ENCODE results near the gene GDPD3.
A peak's percentile ranks its signal among the peaks of the same experiment; 100 is the strongest.
"Not testable (repeated sequence)": the region's sequence is repeated elsewhere in the genome, so short reads cannot be mapped to it uniquely, and the experiment has no call there.

GDPD3 gene

GRCh38 chr16:30122604-30123160, 9.3 kb upstream of the GDPD3 start:
- DNase-seq = no peak

DNA sequence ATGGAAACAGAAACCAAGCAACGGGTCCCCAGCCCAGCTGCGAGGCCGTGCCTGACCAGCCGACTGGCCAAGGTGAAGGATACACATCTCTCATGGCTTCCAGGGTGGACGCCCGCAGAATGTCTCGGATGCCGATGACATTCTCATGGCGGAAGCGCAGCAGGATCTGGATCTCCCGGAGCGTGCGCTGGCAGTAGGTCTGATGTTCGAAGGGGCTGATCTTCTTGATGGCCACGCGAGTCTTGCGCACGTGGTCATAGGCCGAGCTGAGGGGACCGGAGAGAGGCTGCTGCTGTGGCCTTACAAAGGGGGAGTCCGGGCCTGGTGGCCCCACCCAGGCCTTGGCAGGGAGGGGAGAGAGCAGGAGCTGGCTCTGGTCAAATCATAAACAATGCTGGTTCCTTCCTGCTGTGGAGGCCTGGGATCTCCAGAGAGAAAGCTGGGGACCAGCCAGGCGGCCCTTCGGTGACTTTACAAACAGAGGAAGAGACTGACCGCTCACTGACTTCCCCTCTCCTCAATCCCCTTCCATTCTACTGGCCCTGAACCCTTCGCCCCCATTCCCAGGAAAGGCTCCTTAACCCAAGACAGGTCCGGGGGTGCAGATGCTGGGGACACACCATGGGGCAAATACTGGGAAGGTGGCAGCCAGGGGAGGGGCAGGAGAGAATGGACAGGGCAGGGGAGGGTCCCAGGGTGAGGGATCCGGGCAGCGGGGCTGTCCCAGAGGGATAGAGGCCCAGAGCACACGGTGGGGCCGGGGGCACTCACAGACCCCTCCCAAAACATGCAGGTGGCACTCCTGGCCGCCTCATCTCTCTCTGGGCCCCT, 8.6 kb upstream of the GDPD3 start:
- DNase-seq = no peak

GRCh38 chr16:30120340-30121105, 7.2 kb upstream of the GDPD3 start:
- DNase-seq = no peak

DNA sequence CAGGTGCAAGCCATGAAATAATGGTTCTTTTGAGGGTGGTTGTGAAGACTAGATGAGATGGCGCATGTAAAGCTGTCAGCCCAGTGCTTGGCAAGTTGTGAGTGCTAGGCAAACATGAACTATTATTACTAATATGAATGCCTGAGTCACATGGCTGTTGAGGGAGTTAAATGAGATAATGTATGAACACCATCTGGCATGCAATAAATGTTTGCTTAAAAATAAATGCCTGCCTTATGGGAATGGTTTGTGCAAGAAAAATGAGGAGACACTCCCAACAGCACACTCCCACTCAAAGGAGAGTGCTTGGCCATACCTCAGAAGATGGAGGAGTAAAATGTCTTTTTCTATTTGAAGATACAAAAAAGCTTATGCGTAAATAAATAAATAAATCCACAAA, 6.1 kb upstream of the GDPD3 start:
- DNase-seq = no peak

DNA sequence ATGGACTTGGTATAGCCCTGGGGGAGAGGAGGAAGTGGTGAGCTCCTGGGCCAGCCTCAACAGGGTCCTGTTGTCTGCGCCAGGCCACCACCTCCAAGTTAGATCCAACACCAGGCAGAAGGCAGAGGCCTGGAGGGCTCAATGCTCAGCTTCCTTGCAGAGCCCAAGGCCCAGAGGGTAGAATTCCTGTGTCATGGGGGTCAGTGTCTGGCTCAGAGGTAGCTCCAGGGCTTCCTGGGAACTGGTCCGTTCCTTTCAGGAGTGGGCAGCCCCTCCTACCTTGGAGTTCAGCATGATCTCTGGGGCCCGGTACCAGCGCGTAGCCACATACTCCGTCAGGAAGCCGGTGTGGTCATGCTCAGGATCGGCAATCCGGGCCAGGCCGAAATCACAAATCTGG, 4.4 kb upstream of the GDPD3 start:
- DNase-seq = no peak

DNA sequence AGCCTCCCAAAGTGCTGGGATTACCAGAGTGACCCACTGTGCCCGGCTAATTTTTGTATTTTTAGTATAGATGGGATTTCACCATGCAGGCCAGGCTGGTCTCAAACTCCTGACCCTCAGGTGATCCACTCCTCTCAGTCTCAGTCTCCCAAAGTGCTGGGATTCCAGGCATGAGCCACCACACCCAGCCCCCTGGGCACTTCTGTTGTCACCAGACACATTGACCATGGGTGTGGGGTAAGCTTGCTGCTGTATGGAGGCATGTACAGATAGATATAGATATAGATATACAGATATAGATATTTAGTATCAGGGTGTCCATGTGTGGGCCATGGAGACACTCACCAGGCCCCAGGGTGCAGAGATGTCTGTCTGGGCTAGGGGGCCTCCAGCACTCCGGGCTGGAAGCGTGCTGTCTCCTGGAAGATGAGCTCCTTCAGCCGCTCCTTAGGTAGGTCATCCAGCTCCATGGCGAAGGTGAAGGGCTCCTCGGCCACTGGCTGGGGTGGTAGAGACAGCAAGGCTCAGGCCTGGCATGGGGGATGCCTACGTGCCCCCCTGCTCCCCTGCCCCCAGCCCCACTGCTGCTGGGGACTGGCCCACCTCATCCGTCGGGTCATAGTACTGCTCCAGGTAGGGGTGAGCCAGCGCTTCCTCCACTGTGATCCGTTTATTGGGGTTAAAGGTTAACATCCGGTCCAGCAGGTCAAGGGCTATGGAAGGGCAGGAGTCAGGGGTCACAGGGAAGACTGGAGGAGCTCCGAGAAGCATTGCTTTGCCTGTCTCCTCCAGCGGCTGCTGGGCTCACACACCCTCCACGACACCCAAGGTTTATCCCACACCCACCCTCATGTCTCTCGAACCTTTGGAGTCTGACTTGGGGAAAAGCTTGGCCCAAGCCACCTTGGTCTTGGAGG, 3.2 kb upstream of the GDPD3 start:
- DNase-seq = no peak

DNA sequence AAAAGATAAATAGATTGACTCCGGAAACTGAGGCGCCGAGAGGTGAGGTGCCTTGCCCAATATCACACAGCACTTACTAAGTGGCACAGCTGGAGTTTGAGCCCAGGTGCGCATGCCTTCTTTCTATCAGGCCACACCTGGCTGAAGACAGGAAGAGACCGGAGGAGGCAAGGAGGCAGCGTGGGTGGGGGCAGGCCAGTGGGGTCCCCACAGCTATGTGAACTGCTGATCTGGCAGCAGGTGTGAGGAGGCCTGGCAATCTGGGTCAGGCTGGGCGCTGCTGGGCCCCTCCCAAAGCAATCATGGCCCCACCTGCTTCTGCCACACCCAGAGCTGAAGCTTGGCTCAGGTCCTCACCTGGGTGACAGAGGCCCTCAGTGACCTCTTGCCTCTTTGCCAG, 1.9 kb upstream of the GDPD3 start:
- DNase-seq = no peak

GRCh38 chr16:30114833-30115232, 1.5 kb upstream of the GDPD3 start:
- DNase-seq = not testable (repeated sequence)

DNA sequence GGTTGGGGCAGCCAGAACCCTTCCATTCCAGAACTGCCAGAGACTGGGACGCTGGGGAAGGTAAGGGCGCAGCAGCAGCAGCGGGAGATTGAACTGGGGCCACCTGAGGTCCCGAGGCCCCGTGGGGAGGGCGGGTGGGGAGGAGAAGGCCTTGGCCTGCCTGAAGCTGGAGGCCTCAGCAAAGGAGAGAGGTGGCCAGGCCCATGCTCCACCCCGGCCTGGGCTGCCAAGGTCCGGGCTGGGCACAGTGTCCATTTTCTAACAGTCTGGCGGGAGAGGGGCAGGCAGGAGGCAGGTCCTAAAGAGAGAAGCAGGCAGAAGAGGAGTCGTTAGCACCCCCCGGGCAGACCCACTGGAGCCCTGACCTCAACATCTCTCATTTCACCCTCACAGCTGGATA, 1.1 kb upstream of the GDPD3 start:
- DNase-seq = no peak

GRCh38 chr16:30113711-30114333, 485 bp upstream of the GDPD3 start:
- no peak for DNase-seq

- DNase-seq = peak; percentile 53
These were observed 923 bp downstream of the GDPD3 start for GRCh38 chr16:30112197-30113030.

- no peak for DNase-seq
These were observed 2.7 kb downstream of the GDPD3 start for GRCh38 chr16:30110661-30111060.

DNA sequence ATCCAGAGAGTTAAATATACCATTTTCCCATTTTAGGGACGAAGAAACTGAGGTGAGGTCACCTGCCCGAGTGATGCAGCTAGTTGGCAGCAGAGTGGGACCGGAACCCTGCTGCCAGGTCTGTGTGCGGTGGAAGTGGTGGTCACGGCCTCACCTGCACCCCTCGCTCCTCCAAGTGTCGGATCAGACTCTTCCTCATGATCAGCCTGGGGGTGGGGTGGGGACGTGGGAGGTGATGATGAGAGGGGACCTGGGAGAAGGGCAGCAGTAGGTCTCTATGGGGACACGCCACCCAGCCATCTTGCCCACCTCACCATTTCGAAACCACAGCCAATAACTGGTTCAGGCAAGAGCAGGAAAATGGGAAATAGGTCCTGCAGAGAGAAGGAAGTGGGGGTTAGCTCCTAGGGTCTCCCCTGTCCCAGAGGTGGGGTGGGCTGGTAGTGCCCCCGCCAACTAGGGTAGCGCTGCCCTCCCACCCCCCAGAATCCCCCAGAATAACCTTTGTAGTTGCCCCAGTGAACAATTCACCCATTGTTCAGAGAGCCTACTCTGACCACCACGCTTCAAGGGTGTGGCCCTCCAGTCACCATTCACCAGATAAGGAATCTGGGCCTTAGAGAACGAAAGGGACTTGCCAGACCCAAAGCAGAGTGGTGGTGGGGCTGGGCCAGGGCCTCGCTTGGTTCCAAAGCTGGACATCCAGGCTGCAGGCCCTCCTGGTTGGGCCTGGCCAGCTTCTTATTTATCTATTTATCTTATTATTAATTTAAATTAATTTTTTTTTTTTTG, 5.1 kb downstream of the GDPD3 start:
- DNase-seq = no peak

GRCh38 chr16:30104492-30104891, 8.8 kb downstream of the GDPD3 start:
- no peak for DNase-seq

GRCh38 chr16:30104090-30104489, 9.2 kb downstream of the GDPD3 start:
- DNase-seq = no peak

GRCh38 chr16:30096862-30097563, 16.3 kb downstream of the GDPD3 start:
- no peak for DNase-seq

DNA sequence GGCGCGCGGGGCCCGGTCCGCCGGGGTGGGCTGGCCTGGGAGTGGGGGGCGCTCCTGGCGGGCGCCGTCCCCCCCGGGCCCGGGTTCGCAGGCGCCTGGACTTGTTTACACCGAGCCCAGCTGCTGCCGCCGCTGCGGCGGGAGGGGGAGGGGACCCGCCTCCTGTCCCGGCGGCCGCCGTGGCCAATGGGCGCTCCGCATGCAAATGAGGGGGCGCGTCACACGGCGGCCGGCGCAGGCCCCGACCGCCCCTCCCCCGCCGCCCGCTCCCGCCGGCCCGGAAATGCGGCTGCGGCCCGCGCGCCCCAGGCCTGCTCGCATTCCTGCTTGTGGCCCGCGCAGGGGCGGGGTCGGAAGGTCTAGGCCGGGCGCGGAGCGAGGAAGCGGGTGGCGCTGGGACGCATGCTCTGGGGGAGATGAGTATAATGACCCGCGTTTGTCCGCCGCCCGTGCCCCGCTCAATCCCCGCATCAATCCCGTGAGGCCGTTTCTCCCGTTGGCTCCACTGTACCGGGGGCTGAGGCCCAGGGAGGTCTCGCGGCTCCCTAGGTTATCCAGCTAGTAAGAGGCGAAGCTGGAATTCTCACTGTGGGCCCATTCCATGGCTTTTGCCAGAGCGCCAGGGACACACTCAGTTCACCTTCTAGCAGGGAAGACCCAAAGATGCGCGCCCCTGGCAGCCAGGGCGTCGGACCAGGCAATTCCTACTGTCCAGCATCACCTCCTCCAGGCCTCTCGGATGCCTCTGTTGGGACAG, 17.1 kb downstream of the GDPD3 start, which contains the start of gene YPEL3:
Gene YPEL3 (minus strand): TSS at position 109 of the 757 bp plus-strand sequence. CDS start 731 bp downstream, outside the sequence.
- DNase-seq = peak; percentile 83

DNA sequence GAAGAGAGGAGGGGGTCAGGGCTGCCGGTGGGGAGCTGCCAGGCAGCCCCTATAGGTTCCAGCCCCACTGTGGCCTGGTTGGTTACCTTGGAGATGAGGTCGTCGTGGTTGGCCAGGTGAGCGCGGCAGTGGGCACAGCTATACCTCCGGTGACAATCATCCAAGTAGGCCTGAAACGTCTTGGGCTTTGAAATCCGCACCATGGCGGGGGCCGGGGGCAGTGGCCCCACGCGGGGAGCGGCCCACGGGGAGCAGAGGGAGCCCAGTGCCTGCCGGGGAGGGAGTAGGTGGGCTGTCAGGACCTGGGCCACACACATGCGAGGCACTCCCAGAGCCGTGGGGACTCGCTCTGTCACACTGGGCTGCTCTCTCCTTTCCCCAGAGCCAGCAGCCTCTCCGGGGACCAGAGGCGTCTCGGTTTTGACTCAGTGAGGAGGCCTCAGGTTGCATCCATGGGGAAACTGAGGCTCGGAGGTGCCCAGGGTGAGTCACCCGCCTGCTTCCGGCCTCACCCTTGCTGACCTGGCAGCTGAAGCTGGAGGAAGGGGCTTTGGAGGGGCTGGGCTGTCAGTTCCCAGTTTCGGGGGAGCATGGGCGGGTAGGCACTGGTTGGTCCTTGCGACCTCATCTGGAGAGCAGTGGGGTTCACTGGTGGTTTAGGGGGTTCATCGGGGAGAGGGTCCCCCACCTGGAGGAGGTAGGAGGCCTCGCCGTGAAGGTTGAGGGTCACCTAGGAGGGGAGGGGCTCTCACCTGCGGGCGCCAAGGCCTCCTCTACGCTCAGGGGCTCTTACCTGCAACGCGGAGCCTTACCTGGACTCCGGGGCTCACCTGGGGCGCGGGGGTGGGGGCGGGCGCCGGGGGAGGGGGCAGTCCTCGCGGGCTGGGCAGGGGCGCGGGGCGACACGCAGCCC, 17.9 kb downstream of the GDPD3 start:
- DNase-seq = no peak

Data from stimulated activated naive CD4-positive, alpha-beta T cell treated with Interleukin-2 at 50 U/mL for 16 hours (primary cell).